HFFc6 (cell line): ENCODE results near the gene GGN. TPM values are rescaled to one million over a fixed set of nuclear protein-coding genes. Genes with fewer than 3 reads are reported as not detected.
A peak's percentile ranks its signal among the peaks of the same experiment; 100 is the strongest.

Experiments
- DNase-seq: peaks from one replicate; pipeline ENCODE4 v3.0.0-alpha.2; 2018
- H3K27ac Mint-ChIP-seq: 2 replicates; pipeline ENCODE4 v1.8.0; 2020; ENCODE audit warnings: mild to moderate bottlenecking, mixed read lengths
- H3K27me3 Mint-ChIP-seq: 2 replicates; pipeline ENCODE4 v1.8.0; 2021; ENCODE audit warnings: mild to moderate bottlenecking, moderate library complexity, mixed read lengths; ENCODE audit not compliant: insufficient read depth
- H3K36me3 Mint-ChIP-seq: 2 replicates; pipeline ENCODE4 v1.8.0; 2021; ENCODE audit warnings: low read depth, mixed read lengths
- H3K4me1 Mint-ChIP-seq: 2 replicates; pipeline ENCODE4 v1.8.0; 2020; ENCODE audit warnings: low read depth, mixed read lengths
- H3K4me3 Mint-ChIP-seq: 2 replicates; pipeline ENCODE4 v1.8.0; 2020; ENCODE audit warnings: mild to moderate bottlenecking, moderate library complexity, mixed read lengths
- H3K9me3 Mint-ChIP-seq: 2 replicates; pipeline ENCODE4 v1.8.0; 2020; ENCODE audit warnings: mild to moderate bottlenecking, mixed read lengths
- CTCF ChIP-seq: fragments of 200-600 bp; sonication (generic); IDR thresholded peaks from 2 replicates; pipeline ENCODE4 v1.5.0; 2021; ENCODE audit warnings: antibody characterized with exemption, mild to moderate bottlenecking
- total RNA-seq, 6 experiments: library from RNA; stranded (reverse); fragmentation: NEBNext Ultra II Directional; extraction: Animal tissue kit (Norgen Biotek cat#: 25700); gene quantifications; 2 replicates in 1 of 6; 3 replicates in 5 of 6; pipeline ENCODE4 v1.2.3, GENCODE V29; 2021

GGN gene
- total RNA-seq, 6 experiments from 2014 or later, result 1.7 to 3.2 (median 2.2) TPM

- no peak for TF ChIP-seq CTCF
- H3K27me3 Mint-ChIP-seq, result peaks cover 36% of the 10 kb centered on the region
- no peaks in the 10 kb centered on the region for H3K9me3 Mint-ChIP-seq
- H3K36me3 Mint-ChIP-seq, result no peaks in the 10 kb centered on the region
- H3K4me1 Mint-ChIP-seq, result no peaks in the 10 kb centered on the region
- H3K27ac Mint-ChIP-seq, result no peak overlapping the region
- peak overlapping the region; percentile 87 for H3K4me3 Mint-ChIP-seq
- DNase-seq, result peak; percentile 51
Observed at GRCh38 chr19:38362076-38362945, 25.5 kb downstream of the GGN start.

- Mint-ChIP-seq H3K4me3 (peak overlapping the region; percentile 87), H3K27me3 (peaks cover 32% of the 10 kb centered on the region), H3K27ac (no peak overlapping the region), H3K4me1 (no peaks in the 10 kb centered on the region), H3K36me3 (no peaks in the 10 kb centered on the region), H3K9me3 (no peaks in the 10 kb centered on the region)
- TF ChIP-seq CTCF, result no peak
- peak; percentile 43 for DNase-seq
Observed at GRCh38 chr19:38361633-38362075, 26.2 kb downstream of the GGN start.

GRCh38 chr19:38360839-38361631, 26.8 kb downstream of the GGN start:
- TF ChIP-seq CTCF, result no peak
- H3K27ac Mint-ChIP-seq, result no peak overlapping the region
- no peaks in the 10 kb centered on the region for H3K9me3 Mint-ChIP-seq
- no peaks in the 10 kb centered on the region for H3K4me1 Mint-ChIP-seq
- no peaks in the 10 kb centered on the region for H3K36me3 Mint-ChIP-seq
- H3K27me3 Mint-ChIP-seq, result peaks cover 33% of the 10 kb centered on the region
- peak overlapping the region; percentile 87 for H3K4me3 Mint-ChIP-seq
- no peak for DNase-seq

- Mint-ChIP-seq H3K9me3 (no peaks in the 10 kb centered on the region), H3K27ac (no peak overlapping the region), H3K4me3 (no peak overlapping the region), H3K4me1 (no peaks in the 10 kb centered on the region), H3K27me3 (peaks cover 30% of the 10 kb centered on the region), H3K36me3 (no peaks in the 10 kb centered on the region)
- no peak for TF ChIP-seq CTCF
- DNase-seq, result no peak
Observed at GRCh38 chr19:38360351-38360750, 27.5 kb downstream of the GGN start.

- no peak overlapping the region for H3K4me3 Mint-ChIP-seq
- no peak overlapping the region for H3K27ac Mint-ChIP-seq
- TF ChIP-seq CTCF, result no peak
- no peaks in the 10 kb centered on the region for H3K4me1 Mint-ChIP-seq
- no peaks in the 10 kb centered on the region for H3K36me3 Mint-ChIP-seq
- H3K9me3 Mint-ChIP-seq, result no peaks in the 10 kb centered on the region
- DNase-seq, result no peak
- H3K27me3 Mint-ChIP-seq, result peaks cover 30% of the 10 kb centered on the region
Observed at GRCh38 chr19:38359242-38360021, 28.4 kb downstream of the GGN start.
